Panc1 (cell line): ENCODE data around the gene DTNB. TPM values are rescaled to one million over a fixed set of nuclear protein-coding genes. Genes with fewer than 3 reads are reported as not detected.

Experiments used
- ATAC-seq: fragments of 200-7000 bp; cut with Tn5 transposase; 2 replicates; pipeline ENCODE4 v1.9.1; 2020; ENCODE audit warnings: mild to moderate bottlenecking, moderate library complexity
- BruUV-seq: library from RNA; stranded (reverse); fragments of 400-500 nt; replicated peaks from 2 replicates; lab custom pipeline; 2021; lab: Mats Ljungman, UMichigan
- CTCF ChIA-PET: fragments of 300-600 bp; sonication (Branson Sonifier 250); formaldehyde crosslinking; loops from one replicate; lab custom pipeline; 2022; ENCODE audit warnings: antibody characterized with exemption; lab: Charles Lee
- POLR2A ChIA-PET: fragments of 300-600 bp; sonication (Branson Sonifier 250); formaldehyde crosslinking; loops from one replicate; lab custom pipeline; 2022; ENCODE audit warnings: antibody characterized with exemption; lab: Charles Lee
- DNase-seq: peaks from one replicate; pipeline ENCODE4 v3.0.0-alpha.2; 2010; ENCODE audit warnings: low read depth, low spot score
- H3K27ac ChIP-seq: 2 replicates; pipeline ENCODE4 v1.5.1; 2011; ENCODE audit warnings: mild to moderate bottlenecking, low read length, inconsistent platforms
- H3K27me3 ChIP-seq: fragments of 200-500 bp; sonication (Bioruptor generic); 2 replicates; pipeline ENCODE4 v1.6.0; 2014; ENCODE audit warnings: low read length, inconsistent platforms; ENCODE audit not compliant: control insufficient read depth, insufficient read depth
- H3K36me3 ChIP-seq: fragments of 200-500 bp; sonication (Bioruptor generic); 2 replicates; pipeline ENCODE4 v1.5.1; 2014; ENCODE audit warnings: inconsistent platforms, mild to moderate bottlenecking, low read length, moderate library complexity; ENCODE audit not compliant: control insufficient read depth, insufficient read depth
- H3K4me1 ChIP-seq: 2 replicates; pipeline ENCODE4 v1.5.1; 2011; ENCODE audit warnings: inconsistent platforms, mild to moderate bottlenecking, low read length, moderate library complexity; ENCODE audit not compliant: control insufficient read depth, insufficient read depth
- H3K4me3 ChIP-seq, 2 experiments: 2 replicates each; pipeline ENCODE4 v1.5.1; 2011 to 2012; ENCODE audit warnings: low read depth in 2 of 2, low read length in 2 of 2, mild to moderate bottlenecking in 2 of 2, inconsistent platforms in 1 of 2, moderate library complexity in 1 of 2
- H3K9me3 ChIP-seq: fragments of 200-500 bp; sonication (Bioruptor generic); 2 replicates; pipeline ENCODE4 v1.5.1; 2014; ENCODE audit warnings: low read depth, mild to moderate bottlenecking, inconsistent platforms, low read length, moderate library complexity; ENCODE audit not compliant: control insufficient read depth, insufficient read depth
- POLR2AphosphoS5 ChIP-seq: IDR thresholded peaks from 2 replicates; pipeline ENCODE4 v1.6.1; 2012; ENCODE audit warnings: mild to moderate bottlenecking, low read depth, low read length, moderate library complexity
- REST ChIP-seq, 2 experiments: IDR thresholded peaks; 2 replicates each; pipeline ENCODE4 v1.6.1; 2011 to 2012; ENCODE audit warnings: low read depth in 2 of 2, control low read depth in 1 of 2, low read length in 1 of 2, mild to moderate bottlenecking in 1 of 2, moderate library complexity in 1 of 2; ENCODE audit not compliant: insufficient read depth in 1 of 2
- SIN3A ChIP-seq: IDR thresholded peaks from 2 replicates; pipeline ENCODE4 v1.6.1; 2012; ENCODE audit warnings: low read depth, mild to moderate bottlenecking, low read length, moderate library complexity, borderline replicate concordance; ENCODE audit not compliant: insufficient read depth
- TCF7L2 ChIP-seq: IDR thresholded peaks from 2 replicates; pipeline ENCODE4 v1.6.1; 2011; ENCODE audit warnings: mild to moderate bottlenecking, low read depth, low read length, inconsistent platforms
- in situ Hi-C: cut with HindIII; loops from 2 replicates; pipeline ENCODE4 v1.10.0; 2016; ENCODE audit warnings: low sequenced_read_pairs, low pct_unique_long_range_greater_than_20kb
- intact Hi-C: fragments of 100-400 bp; cut with micrococcal nuclease; formaldehyde crosslinking; loops from one replicate; pipeline ENCODE4 v1.10.0; 2022; ENCODE audit not compliant: unreplicated experiment
- total RNA-seq: library from RNA; stranded (reverse); gene quantifications from one replicate; pipeline ENCODE4 v1.2.1, GENCODE V29; 2021; ENCODE audit not compliant: unreplicated experiment
- TF ChIP-seq, protein P1 (sequence below): fragments of 450-650 bp; IDR thresholded peaks from 2 replicates; pipeline ENCODE4 v1.5.1; 2017; ENCODE audit warnings: mild to moderate bottlenecking

DTNB gene
- total RNA-seq, 1 experiment from 2014 or later = 37.8 TPM

GRCh38 chr2:25587361-25587760 lies 86.0 kb downstream of the DTNB start:
- Histone ChIP-seq H3K27me3 (no peaks in the 10 kb centered on the region), H3K27ac (no peak overlapping the region), H3K4me1 (no peaks in the 10 kb centered on the region), H3K9me3 (no peaks in the 10 kb centered on the region), H3K4me3 (no peak overlapping the region), H3K36me3 (no peaks in the 10 kb centered on the region)
- DNase-seq (no peak), ATAC-seq (no peak)
- ChIA-PET CTCF (no interaction called here), POLR2A (no interaction called here)
- TF ChIP-seq POLR2AphosphoS5 (no peak), TCF7L2 (no peak), SIN3A (no peak), REST (IDR thresholded peaks at IDR 0.05; ENCODE audit: insufficient read depth in 1 of 2, low read depth in 2 of 2, low read length in 1 of 2) (no peak)
- TF ChIP-seq, protein P1, sequence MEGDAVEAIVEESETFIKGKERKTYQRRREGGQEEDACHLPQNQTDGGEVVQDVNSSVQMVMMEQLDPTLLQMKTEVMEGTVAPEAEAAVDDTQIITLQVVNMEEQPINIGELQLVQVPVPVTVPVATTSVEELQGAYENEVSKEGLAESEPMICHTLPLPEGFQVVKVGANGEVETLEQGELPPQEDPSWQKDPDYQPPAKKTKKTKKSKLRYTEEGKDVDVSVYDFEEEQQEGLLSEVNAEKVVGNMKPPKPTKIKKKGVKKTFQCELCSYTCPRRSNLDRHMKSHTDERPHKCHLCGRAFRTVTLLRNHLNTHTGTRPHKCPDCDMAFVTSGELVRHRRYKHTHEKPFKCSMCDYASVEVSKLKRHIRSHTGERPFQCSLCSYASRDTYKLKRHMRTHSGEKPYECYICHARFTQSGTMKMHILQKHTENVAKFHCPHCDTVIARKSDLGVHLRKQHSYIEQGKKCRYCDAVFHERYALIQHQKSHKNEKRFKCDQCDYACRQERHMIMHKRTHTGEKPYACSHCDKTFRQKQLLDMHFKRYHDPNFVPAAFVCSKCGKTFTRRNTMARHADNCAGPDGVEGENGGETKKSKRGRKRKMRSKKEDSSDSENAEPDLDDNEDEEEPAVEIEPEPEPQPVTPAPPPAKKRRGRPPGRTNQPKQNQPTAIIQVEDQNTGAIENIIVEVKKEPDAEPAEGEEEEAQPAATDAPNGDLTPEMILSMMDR = no peak
- in situ Hi-C loops (no loop called here), intact Hi-C loops (no loop called here)
- no TSS peak for BruUV-seq

DNA sequence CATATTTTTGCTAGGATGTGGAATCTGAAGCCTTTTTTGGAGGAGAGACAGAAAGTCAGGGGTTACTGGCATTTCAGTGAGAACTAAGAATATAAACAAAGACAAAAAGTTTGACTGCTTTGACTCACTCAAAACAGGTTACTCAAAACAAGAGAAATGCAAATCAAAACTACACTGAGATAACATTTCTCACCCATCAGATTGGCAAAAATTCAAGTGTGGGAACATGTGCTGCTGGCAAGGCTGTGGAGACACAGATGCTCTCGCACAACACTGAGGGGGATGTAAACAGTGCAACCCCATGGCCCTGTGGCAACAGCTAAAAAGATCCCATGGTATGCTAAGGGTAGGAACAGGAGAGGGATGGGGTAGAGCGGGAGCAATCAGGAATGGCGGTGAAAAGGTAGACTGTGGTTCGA lies 86.6 kb downstream of the DTNB start:
- POLR2A ChIA-PET = no interaction called here
- intact Hi-C loops = no loop called here

More for the DNA sequence above, 86.6 kb downstream of the DTNB start:
- TF ChIP-seq TCF7L2 (no peak), SIN3A (no peak), POLR2AphosphoS5 (no peak), REST (IDR thresholded peaks at IDR 0.05; ENCODE audit: insufficient read depth in 1 of 2, low read depth in 2 of 2, low read length in 1 of 2) (no peak)
- TF ChIP-seq, protein P1 = no peak
- Histone ChIP-seq H3K27ac (no peak overlapping the region), H3K4me3 (no peak overlapping the region), H3K9me3 (no peaks in the 10 kb centered on the region), H3K27me3 (no peaks in the 10 kb centered on the region), H3K36me3 (no peaks in the 10 kb centered on the region), H3K4me1 (no peaks in the 10 kb centered on the region)
- ATAC-seq (no peak), DNase-seq (no peak)
- no TSS peak for BruUV-seq
- in situ Hi-C loops = no loop called here
- CTCF ChIA-PET = interaction anchor here (0.9 kb wide), 1 partner anchor 78 kb away, joined by 8 read pairs; no protein-coding TSS in a partner anchor
